A673 (cell line): ENCODE results near the gene APOBEC3F. TPM values are rescaled to one million over a fixed set of nuclear protein-coding genes. Genes with fewer than 3 reads are reported as not detected.
"Not testable (repeated sequence)": the region's sequence is repeated elsewhere in the genome, so short reads cannot be mapped to it uniquely, and the experiment has no call there.

ENCODE experiments used
- BruUV-seq: library from RNA; stranded (reverse); fragments of 400-500 nt; replicated peaks from 2 replicates; lab custom pipeline; 2021; lab: Mats Ljungman, UMichigan
- CTCF ChIA-PET: fragments of 300-600 bp; sonication (Branson Sonifier 250); formaldehyde crosslinking; loops from one replicate; lab custom pipeline; 2022; ENCODE audit warnings: antibody characterized with exemption; lab: Charles Lee
- POLR2A ChIA-PET: fragments of 300-600 bp; sonication (Branson Sonifier 250); formaldehyde crosslinking; loops from one replicate; lab custom pipeline; 2022; ENCODE audit warnings: antibody characterized with exemption; ENCODE audit not compliant: low non-redundant PET; lab: Charles Lee
- DNase-seq: peaks from one replicate; pipeline ENCODE4 v3.0.0-alpha.2; 2015; ENCODE audit warnings: low spot score
- H3K27ac ChIP-seq: fragments of 200-600 bp; sonication (generic); 2 replicates; pipeline ENCODE4 v1.5.1; 2016; ENCODE audit warnings: mixed run types, low read depth, mild to moderate bottlenecking, mixed read lengths, antibody characterized with exemption, low read length; ENCODE audit not compliant: poor library complexity, severe bottlenecking
- H3K27me3 ChIP-seq: fragments of 200-600 bp; sonication (generic); replicated peaks from 2 replicates; pipeline ENCODE4 v1.6.1; 2017; ENCODE audit warnings: mixed run types, low read depth, mild to moderate bottlenecking, mixed read lengths, antibody characterized with exemption, low read length; ENCODE audit not compliant: insufficient read depth, poor library complexity
- H3K36me3 ChIP-seq: fragments of 200-600 bp; sonication (generic); 2 replicates; pipeline ENCODE4 v1.6.1; 2016; ENCODE audit warnings: mixed run types, mild to moderate bottlenecking, mixed read lengths, antibody characterized with exemption, low read length; ENCODE audit not compliant: insufficient read depth, poor library complexity, severe bottlenecking
- H3K4me1 ChIP-seq: fragments of 200-600 bp; sonication (generic); 2 replicates; pipeline ENCODE4 v1.6.1; 2017; ENCODE audit warnings: mixed run types, mild to moderate bottlenecking, mixed read lengths, antibody characterized with exemption, low read length; ENCODE audit not compliant: insufficient read depth, poor library complexity, severe bottlenecking
- H3K4me3 ChIP-seq: fragments of 200-600 bp; sonication (generic); 2 replicates; pipeline ENCODE4 v1.5.1; 2016; ENCODE audit warnings: low read depth, mixed run types, mild to moderate bottlenecking, mixed read lengths, low read length; ENCODE audit not compliant: poor library complexity, severe bottlenecking
- H3K9me3 ChIP-seq: fragments of 200-600 bp; sonication (generic); 2 replicates; pipeline ENCODE4 v1.6.1; 2016; ENCODE audit warnings: mixed run types, low read depth, mild to moderate bottlenecking, mixed read lengths, antibody characterized with exemption, low read length; ENCODE audit not compliant: poor library complexity, severe bottlenecking
- CTCF ChIP-seq: fragments of 300-800, 200-600 bp; sonication (generic); conservative IDR thresholded peaks from 2 replicates; pipeline ENCODE4 v1.5.1; 2017; ENCODE audit warnings: low read depth, mild to moderate bottlenecking, antibody characterized with exemption, low read length, moderate library complexity, mixed read lengths
- EZH2 ChIP-seq: fragments of 200-600 bp; sonication (generic); IDR thresholded peaks from 2 replicates; pipeline ENCODE4 v1.6.1; 2017; ENCODE audit warnings: borderline replicate concordance, low read depth, mild to moderate bottlenecking, mixed read lengths, antibody characterized with exemption, low read length; ENCODE audit not compliant: poor library complexity, severe bottlenecking
- intact Hi-C: fragments of 100-400 bp; cut with micrococcal nuclease; formaldehyde crosslinking; loops from one replicate; pipeline ENCODE4 v1.10.0; 2022; ENCODE audit not compliant: unreplicated experiment
- total RNA-seq: library from RNA; stranded (reverse); gene quantifications from 2 replicates; pipeline ENCODE4 v1.2.3, GENCODE V29; 2021

Gene APOBEC3F
- total RNA-seq, 1 experiment from 2014 or later: 4.5 TPM

GRCh38 chr22:39039306-39040126, 1.1 kb upstream of the APOBEC3F start:
- intact Hi-C loops: no loop called here
- DNase-seq: peak; percentile 27
- no peaks in the 10 kb centered on the region for H3K36me3 ChIP-seq
- H3K27me3 ChIP-seq: no peaks in the 10 kb centered on the region
- ChIA-PET POLR2A (no interaction called here), CTCF (no interaction called here)
- no TSS peak for BruUV-seq
- no peak for TF ChIP-seq CTCF
- TF ChIP-seq EZH2: no peak
- H3K4me1 ChIP-seq: peaks cover 14% of the 10 kb centered on the region
- H3K4me3 ChIP-seq: peak overlapping the region; percentile 41
- no peaks in the 10 kb centered on the region for H3K9me3 ChIP-seq
- H3K27ac ChIP-seq: no peak overlapping the region

GRCh38 chr22:39040155-39040537, 518 bp upstream of the APOBEC3F start:
- H3K27ac ChIP-seq, H3K36me3 ChIP-seq, DNase-seq, H3K9me3 ChIP-seq, POLR2A ChIA-PET, H3K27me3 ChIP-seq, intact Hi-C loops, BruUV-seq: not testable (repeated sequence)
- CTCF ChIA-PET: interaction anchor here (0.6 kb wide), 1 partner anchor 100 kb away, joined by 4 read pairs; no protein-coding TSS in a partner anchor
- peak overlapping the region; percentile 41 for H3K4me3 ChIP-seq
- peaks cover 14% of the 10 kb centered on the region for H3K4me1 ChIP-seq

GRCh38 chr22:39041908-39042307, 1.2 kb downstream of the APOBEC3F start:
- ChIA-PET POLR2A (no interaction called here), CTCF (no interaction called here)
- no peaks in the 10 kb centered on the region for H3K27me3 ChIP-seq
- H3K27ac ChIP-seq: no peak overlapping the region
- DNase-seq: no peak
- intact Hi-C loops: no loop called here
- TF ChIP-seq EZH2: no peak
- TF ChIP-seq CTCF: no peak
- H3K4me3 ChIP-seq: no peak overlapping the region
- H3K9me3 ChIP-seq: no peaks in the 10 kb centered on the region
- H3K4me1 ChIP-seq: peaks cover 14% of the 10 kb centered on the region
- H3K36me3 ChIP-seq: no peaks in the 10 kb centered on the region
- TSS peak; percentile 74 for BruUV-seq

GRCh38 chr22:39043063-39043462, 2.4 kb downstream of the APOBEC3F start:
- BruUV-seq, H3K9me3 ChIP-seq, POLR2A ChIA-PET, H3K36me3 ChIP-seq, CTCF ChIA-PET, H3K4me3 ChIP-seq, DNase-seq, H3K27ac ChIP-seq, intact Hi-C loops, H3K27me3 ChIP-seq: not testable (repeated sequence)
- H3K4me1 ChIP-seq: peaks cover 14% of the 10 kb centered on the region

- CTCF ChIA-PET, BruUV-seq, POLR2A ChIA-PET: not testable (repeated sequence)
Measured at GRCh38 chr22:39045136-39045535, 4.5 kb downstream of the APOBEC3F start.

GRCh38 chr22:39049486-39049885, 8.8 kb downstream of the APOBEC3F start:
- CTCF ChIA-PET, POLR2A ChIA-PET, H3K4me3 ChIP-seq, H3K36me3 ChIP-seq, DNase-seq, H3K27me3 ChIP-seq, BruUV-seq, H3K9me3 ChIP-seq, intact Hi-C loops, H3K27ac ChIP-seq, H3K4me1 ChIP-seq: not testable (repeated sequence)

More at GRCh38 chr22:39045136-39045535, 4.5 kb downstream of the APOBEC3F start:
- H3K27me3 ChIP-seq, H3K4me1 ChIP-seq, H3K36me3 ChIP-seq, intact Hi-C loops, H3K4me3 ChIP-seq, DNase-seq, H3K27ac ChIP-seq, H3K9me3 ChIP-seq: not testable (repeated sequence)
